Stimulated activated CD4-positive, alpha-beta T cell treated with anti-CD3 and anti-CD28 coated beads, Interleukin-1b, Interleukin-23, amount 100 ng/mL, for 1 hour (primary cell): ENCODE measurements around the gene DGLUCY.
"Not testable (repeated sequence)": the region's sequence is repeated elsewhere in the genome, so short reads cannot be mapped to it uniquely, and the experiment has no call there.

Source experiments
- DNase-seq, 2 donors: peaks; one replicate each; pipeline ENCODE4 v3.0.0-alpha.2; 2020; ENCODE audit warnings: low read depth in 2 of 2

Gene DGLUCY

DNA sequence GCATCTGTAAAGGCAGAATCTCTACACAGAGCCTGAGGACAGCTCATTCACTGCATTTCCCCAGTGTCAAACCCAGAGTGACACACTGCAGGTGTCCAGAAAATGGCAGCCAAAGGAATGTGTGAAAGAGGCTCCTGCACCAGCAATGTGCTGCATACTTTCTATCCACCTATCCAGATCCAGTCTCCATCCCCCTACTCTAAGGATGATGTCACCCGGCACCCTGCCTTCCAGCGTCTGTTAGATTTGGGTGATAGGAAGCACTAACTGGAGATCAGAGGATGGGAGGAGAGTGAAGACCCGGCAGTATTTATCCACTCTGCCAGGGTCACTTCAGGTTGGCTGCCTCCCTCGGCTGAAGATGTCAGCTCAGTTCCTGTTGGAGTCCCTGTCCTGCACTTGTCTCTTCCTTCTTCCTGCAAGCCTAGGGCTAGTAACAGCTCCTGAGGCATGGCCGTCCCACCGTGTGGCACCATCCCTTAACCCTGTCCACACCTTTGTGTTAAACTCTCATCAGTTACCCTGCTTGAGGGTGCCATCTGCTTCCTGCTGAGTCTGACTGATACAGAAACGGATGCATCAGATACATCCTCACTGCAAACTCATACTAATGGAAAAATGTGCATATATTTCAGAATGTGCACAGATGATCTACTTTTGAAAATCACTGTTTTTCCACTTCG, 143.6 kb downstream of the DGLUCY start:
- DNase-seq: no peak

DNA sequence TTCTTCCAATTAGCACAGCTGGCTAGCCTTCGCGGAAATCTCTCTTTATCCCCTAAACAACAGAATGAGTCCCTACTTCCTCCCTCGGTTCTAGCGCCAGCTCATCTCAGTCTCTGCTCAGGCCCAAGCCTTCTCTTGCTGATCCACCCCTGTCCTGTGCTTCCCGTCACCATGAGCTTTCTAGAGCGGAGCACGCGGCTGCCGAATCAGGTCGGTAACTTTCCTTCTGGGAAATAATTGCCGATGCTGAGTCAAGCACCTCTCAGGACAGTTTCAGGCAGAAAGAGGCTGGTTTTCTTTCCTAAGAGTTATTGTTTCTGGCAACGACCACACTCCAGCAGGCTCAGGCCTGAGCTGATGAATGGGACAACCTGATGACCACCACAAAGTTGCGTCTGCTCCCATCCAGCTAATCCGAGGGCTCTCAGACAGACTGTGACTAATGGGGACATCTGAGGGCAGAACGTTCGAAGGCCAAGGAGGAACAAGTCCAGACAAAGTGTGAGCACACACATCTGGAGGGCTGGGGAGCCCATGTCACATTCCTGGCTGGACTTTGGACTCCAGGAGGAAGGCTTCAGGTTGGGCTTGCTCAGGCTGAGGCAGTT, 144.2 kb downstream of the DGLUCY start:
- no peak for DNase-seq

DNA sequence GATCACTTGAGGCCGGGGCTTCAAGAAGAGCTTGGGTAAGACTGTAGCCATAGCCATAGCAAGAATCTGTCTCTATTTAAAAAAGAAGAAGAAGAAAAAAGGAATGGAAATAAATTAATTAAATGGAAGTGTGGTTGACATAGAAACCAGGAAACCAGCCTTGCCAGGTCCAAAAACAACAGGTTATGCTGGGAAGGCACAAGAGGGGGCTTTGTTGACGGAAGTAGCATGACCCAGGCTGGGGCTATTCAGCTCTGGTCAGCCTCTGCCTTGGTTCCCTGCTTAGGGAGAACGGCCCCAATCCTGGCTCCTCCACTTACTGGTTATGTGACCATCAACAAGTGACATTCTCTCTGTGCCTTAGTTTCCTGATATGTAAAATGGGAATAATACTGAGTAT, 145.0 kb downstream of the DGLUCY start:
- no peak for DNase-seq

DNA sequence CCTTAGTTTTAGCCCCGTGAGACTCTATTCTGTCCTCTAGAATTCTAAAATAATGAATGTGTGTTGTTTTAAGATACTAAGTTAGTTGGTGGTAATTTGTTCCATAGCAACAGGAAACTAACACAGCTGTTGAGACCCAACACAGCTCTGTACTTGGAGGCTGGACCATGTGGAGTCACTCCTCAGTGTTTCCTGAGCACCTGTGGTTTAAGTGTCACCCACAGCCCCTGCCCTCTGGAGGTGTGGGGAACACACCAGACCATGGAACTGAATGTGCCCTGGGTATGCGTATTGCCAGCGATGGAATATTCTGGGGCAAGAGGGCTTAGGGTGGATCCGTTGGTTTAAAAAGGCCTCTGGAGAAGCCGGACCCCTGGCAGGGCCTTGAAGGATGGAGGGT, 147.2 kb downstream of the DGLUCY start:
- no peak for DNase-seq

DNA sequence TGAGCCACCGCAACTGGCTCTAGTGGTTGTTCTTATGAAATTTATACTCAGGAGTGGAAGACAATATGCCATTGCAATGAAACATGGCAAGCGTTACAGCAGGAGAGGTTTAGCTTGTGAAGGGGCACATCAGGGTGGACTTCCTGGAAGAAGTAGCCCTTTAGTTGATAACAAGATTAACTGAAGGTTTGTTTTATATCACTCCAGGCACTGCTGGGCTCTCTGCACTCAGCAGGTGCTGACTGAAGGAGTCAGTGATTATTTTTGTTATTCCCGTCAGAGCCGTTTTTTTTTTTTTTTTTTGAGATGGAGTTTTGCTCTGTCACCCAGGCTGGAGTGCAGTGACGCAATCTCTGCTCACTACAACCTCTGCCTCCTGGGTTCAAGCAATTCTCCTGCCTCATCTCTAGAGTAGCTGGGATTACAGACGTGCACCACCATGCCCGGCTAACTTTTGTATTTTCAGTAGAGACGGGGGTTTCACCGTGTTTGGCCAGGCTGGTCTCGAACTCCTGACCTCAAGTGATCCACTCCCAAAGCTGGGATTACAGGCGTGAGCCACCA, 148.2 kb downstream of the DGLUCY start:
- DNase-seq: no peak

DNA sequence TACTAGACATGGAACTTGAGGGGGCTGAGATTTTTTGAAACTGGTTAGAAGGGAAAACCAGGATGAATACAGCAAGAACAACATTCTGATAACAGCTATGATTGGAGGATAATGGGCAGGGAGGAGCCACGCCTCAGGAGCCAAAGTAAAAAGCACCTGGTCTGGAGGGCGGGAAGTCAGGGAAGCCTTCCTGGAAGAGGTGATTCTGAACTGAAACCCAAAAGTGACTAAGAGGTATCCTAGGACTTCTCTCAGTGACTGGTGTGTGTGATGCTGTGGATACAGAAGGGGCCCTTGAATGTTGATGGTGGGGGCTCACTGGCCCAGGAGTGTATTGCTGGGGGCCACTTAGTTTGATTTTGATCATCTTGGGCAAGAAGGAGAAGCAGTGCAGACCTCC, 149.5 kb downstream of the DGLUCY start:
- no peak for DNase-seq

DNA sequence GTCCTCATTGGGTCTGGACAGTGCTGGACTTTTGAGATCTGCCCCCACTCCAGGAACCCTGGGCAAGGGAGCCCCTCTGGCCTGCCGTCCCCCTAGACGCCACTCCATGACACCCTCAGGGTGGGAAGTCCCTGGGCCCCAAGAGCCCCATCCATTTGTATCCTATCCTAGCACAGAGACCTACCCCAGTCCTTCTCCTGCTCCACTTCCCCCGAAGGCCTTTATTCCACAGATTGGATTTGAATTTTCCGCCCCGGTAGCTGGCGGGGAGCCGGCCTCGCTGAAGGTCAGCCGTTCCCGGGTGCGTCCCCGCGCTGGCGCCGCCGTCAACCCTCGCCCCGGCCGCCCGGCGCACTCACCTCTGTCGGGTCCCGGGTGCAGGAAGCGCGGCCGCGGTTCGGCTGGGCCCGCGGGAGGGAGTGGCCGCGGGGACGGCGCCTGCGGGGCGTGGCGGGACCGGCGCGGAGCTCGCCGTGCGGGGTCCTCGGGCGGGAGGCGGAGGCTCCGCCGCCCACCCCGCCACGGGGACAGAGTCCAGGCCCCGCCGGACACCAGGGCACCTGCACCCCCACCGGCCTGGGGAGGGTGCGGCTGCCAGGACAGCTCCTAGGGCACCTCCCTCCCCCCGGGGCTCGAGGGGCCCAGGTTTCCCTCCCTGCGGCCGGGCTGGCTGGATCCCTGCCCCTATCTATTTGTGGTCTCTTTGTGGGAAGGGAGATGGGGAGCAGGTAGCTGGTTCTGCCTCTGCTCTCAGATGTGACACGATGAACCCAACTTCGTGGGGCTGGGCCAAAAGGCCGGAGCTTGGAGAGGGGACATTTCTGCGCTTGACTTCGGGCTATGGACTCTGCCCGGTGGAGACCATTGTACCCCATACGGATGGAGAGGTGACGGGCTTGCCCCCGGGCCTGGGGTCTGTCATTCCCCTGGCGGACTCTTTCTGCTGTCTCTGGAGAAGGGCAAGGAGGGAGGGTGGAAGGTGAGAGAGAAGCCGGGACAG, 150.6 kb downstream of the DGLUCY start:
- no peak for DNase-seq

DNA sequence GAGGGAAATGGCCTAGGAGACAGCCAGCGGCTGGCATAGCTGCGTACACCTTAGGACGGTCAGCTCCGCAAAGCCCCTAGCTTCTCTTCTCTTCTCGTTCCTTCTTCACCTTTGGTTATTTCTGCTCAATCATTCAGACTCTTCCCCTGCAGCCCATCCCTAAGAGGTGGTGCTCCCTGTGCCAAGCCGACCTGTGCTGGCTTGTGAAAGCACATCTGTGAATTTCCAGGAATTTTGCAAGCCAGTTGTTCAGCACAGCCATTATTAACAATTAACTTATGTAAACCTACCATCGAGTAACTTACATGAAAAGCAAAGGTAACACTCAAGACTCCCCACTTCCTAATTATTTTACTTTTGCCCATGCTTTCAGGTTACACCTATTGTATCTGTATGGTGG, 151.5 kb downstream of the DGLUCY start:
- no peak for DNase-seq

DNA sequence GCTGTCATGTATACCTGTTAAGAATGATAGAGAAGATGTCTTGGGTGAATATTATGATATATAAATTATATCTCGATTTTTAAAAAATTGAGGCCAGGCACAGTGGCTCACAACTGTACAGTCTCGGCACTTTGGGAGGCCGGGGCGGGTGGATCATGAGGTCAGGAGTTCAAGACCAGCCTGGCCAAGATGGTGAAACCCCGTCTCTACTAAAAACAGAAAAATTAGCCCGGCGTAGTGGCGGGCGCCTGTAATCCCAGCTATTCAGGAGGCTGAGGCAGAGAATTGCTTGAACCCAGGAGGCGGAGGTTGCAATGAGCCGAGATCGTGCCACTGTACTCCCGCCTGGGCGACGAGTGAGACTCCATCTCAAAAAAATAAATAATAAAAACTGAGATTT, 152.4 kb downstream of the DGLUCY start:
- not testable (repeated sequence) for DNase-seq

DNA sequence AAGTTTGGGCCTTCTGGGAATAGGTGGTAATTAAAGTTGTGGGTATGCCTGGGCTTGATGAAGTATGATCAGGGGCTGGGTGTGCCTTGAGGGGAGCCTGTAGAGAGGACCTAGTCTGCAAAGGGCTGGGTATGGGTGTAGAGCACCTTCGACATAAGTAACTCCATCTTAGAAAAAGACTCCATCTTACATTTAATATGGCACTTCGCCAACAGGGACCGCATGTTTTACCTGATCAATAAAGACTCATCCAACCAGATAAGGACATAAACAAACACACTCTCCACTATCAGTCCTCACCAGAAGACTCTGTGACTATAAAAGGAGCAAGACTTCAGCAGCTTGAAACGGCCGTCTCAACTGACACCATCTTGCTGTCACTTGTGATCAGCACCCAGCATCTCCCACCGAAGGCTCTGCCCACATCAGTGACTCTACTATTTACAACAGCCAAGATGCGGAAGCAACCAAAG, 154.1 kb downstream of the DGLUCY start:
- no peak for DNase-seq

DNA sequence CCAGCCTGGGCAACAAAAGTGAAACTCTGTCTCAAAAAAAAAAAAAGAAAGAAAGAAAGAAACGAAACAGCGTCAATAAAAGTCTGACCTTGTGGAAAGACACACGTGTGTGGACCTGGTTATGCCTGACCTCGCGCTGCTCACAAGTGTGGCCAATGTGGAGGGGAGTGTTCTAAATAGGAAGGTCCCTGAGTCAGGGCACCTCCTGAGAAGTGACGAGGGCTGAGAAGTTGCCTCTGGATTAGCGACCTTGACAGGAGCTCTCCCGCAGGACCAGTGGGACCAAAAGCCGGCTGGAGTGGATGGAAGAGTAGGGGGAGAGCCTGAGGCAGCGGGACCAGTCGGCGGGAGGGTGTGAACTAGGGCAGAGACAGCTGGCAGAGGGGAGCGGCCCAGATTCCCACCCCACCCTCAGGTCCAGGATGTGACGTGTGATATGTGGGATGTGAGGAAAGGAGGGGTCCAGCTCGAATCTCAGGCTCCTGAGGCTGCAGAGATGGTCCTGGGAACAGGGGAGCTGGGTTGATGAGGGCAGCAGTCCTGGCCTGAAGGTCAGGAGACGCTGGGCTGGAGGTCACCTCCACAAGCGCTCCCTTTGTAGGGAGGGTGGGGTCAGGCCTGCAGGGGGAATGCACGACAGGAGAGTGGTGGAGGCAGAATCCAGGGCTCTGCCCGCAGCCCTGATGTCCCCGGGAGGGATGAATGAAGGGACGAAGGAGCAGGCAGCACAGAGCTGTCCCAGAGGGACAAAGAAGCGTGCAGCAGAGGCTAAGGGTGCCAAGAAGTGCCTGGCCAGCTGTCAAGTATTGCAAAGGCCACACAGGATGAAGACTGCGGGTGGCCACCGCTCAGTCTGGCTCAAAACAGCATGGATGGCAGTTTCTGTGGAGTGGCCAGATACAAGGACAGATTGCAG, 155.5 kb downstream of the DGLUCY start:
- DNase-seq: no peak

DNA sequence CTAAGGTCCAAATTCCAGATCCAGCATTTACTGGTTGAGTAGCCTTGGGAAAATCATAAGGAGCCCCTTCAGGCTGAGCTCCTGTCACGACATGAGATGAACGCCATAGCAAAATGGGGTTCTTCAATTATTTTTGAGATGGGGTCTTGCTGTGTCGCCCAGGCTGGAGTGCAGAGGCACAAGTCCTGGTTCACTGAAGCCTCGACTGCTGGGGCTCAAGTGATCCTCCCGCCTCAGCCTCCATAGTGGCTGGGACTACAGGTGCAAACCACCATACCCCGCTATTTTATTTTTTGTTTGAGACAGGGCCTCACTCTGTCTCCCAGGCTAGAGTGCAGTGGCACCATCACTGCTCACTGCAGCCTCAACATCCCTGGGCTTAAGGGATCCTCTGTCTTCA, 156.3 kb downstream of the DGLUCY start:
- no peak for DNase-seq

DNA sequence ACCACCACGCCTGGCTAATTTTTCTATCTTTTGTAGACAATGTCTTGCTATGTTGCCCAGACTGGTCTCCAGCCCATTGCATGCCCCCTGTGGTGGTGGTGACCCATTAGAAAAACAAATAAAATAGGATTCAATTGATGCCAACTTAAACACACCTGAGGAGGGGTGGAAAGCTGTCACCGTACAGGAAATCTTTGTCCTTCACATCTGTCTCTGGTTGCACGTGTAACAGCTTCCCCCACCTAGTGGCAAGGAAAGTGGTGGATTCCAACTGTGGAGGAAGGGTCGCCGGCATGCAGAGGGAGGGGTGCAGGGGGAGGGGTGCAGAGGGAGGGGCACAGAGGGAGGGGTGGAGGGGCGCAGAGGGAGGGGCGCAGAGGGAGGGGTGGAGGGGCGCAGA, 156.7 kb downstream of the DGLUCY start:
- no peak for DNase-seq

DNA sequence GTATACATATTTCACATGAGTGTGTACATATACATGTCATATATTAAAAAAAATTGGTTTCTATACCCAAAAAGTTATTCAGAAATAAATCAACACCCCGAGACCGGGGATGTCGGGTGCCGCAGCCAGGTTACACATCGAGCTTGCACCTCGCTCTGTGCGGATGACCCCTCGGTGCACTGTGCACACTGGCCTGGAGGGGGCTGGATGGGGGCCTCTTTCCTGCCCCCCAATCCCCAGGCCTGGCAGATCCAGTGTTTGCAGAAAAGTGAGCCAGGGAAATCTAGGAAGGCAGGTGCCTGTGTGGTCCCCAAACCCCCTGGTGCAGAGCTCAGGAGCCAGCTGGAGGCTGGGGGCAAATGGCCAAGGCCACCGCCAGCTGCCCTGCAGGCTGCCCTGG, 157.8 kb downstream of the DGLUCY start:
- DNase-seq: no peak

DNA sequence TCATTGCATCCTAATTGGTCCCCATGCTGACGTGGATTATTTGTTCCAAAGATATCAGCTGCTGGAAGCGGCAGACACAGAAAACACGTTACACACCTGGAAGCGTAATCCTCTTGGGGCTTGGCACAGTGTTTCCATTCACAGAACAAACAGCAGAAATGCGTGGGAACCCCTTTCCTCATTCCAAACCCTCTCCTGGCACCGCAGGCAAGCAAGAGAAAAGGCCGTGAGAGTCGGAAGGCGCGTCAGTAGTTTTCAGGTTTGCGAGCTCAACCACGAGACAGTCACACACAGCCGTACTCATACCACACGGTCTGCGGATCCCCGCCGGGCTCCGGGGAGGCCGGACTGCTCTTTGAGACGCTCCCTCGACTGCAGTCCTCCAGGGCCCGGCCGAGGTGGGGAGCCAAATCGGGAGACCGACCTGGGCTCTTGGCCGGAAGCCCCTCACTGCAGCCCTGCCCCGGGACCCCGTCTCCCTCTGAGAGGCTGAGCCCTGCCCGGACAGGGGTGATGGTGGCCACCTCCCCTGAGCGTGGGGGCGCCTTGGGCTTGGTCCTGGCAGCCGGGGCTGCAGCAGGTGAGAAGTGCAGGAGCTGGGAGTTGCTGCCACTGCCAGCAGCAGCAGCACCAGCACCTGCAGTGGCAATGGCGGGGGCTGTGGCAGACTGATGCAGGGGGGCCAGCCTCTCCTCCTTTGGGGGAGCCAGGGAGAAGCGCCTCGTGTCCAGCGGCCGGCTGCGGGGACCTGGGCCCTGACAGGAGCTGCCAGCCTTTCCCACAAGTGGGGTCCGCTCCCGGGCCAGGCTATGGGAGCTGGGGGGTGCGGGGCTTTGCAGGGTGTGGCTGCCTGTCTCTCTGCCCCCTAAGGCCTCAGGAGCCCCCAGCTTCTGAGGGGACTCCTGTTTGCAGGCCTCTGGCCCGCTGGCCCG, 158.7 kb downstream of the DGLUCY start:
- DNase-seq: no peak

DNA sequence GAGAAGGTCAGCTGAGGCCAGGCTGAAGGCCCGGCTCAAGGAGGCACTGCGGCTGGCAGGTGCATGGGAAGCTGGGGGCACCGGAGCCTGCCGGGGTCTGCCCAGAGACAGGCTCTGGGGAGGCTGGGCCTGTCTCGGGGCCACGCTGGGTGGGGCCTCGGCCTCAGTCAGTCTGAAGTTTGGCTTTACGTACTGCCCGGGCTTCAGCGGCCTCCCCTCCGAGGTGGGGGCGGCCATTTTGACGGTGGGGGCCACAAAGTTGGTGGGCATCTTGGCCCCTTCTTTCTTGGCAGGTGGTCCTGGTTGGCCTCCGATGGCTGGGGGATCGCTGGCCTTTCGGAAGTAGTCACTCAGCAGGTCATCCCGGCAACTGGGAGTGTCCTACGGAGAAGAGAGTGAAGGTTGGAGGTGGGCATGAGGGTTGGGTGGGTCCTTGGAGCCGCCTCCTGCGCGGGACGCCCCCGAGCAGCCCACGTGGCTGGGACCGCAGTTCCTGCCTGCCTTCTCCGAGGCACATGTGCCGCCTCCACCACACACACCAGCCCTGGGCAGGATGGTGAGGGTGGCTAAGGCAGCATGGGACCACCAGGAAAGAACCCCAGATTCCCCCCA, 159.5 kb downstream of the DGLUCY start:
- DNase-seq: no peak

DNA sequence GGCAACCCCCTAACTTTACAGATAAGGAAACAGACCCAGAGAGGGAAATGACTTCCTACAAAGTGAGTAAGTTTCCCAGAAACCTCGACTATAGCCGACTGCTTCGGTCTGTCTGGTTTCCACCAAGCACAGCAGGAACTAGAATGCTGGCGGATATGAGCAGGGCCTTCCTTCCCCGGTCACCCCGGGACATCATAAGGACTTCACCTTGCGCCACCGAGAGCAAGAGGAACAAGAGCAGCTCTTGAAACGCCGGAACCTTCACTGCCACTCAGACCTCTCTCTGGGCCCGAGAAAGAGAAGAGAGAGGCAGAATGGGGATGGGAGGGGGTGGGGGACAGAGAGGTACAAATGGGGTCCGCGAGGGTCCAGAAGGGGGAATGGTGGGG, 160.0 kb downstream of the DGLUCY start:
- no peak for DNase-seq

DNA sequence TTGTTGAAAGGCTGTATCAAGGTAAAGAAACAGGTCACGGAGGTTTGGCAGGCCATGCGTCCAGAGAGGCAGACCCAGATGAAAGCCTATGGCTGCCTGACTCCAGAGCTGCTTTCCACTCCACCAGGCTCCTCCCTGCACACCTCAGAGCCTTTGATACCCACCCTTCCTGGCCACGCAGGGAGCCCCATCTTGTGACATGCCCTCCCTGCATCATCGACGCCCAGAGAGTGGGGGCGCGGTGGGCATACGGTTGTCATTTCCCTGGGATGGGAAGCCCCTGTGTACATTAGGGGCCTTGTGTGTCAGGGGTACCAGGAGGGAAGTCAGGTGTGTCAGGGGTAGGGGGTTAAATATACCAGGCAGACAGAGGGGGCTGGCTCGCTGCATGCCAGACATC, 160.9 kb downstream of the DGLUCY start:
- DNase-seq: no peak
